GM18861 (cell line): ENCODE data around the gene IFITM1.
"Not testable (repeated sequence)": the region's sequence is repeated elsewhere in the genome, so short reads cannot be mapped to it uniquely, and the experiment has no call there.

Source experiments
- ATAC-seq: cut with Tn5 transposase; IDR thresholded peaks from one replicate; pipeline ENCODE4 v1.9.1; 2021; ENCODE audit not compliant: unreplicated experiment

Gene IFITM1

DNA sequence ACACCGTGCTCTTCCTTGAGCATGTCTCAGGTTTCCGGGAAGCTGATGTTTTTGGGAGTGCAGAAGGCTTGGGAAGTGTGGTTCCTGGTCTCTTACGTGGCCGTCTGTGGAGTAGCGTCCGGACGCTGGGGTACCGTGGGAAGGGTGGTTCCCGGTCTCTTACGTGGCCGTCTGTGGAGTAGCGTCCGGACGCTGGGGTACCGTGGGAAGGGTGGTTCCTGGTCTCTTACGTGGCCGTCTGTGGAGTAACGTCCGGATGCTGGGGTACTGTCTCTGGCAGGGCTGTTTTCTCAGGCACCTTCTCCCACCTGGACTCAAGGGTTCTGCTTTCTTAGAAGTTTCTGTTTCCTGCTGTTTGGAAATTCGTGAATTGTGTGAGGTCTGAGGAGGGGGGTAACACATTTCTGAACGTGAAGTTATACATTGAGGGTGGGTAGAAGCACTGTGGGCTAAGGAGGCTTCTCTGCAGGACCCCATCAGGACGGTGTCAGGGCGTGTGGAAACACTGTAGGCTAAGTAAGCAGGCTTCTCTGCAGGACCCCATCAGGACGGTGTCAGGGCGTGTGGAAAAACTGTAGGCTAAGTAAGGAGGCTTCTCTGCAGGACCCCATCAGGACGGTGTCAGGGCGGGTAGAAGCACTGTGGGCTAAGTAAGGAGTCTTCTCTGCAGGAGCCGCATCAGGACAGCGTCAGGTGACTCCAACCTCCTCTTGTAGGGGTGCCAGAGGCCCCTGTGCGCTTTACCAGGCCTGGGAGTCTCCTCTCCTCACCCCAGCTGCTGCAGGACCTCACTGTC is 12.2 kb downstream of the IFITM1 start:
- ATAC-seq = no peak

GRCh38 chr11:326592-326841 is 12.7 kb downstream of the IFITM1 start:
- ATAC-seq = no peak

GRCh38 chr11:326842-327580 is 13.2 kb downstream of the IFITM1 start:
- ATAC-seq = peak; percentile 55

DNA sequence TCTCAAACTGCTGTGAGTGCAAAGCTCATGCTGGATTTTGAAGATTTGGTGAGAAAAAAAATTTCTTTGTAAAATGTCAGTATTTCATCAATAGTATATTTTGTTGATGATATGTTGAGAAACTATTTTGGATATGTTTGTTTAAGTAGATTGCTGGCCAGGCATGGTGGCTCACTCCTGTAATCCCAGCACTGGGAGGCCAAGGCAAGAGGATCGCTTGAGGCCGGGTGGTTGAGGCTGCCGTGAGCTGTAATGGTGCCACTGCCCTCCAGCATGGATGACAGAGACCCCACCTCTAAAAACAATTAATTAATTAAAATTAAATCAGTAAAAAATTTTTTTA is 13.7 kb downstream of the IFITM1 start:
- ATAC-seq = no peak

DNA sequence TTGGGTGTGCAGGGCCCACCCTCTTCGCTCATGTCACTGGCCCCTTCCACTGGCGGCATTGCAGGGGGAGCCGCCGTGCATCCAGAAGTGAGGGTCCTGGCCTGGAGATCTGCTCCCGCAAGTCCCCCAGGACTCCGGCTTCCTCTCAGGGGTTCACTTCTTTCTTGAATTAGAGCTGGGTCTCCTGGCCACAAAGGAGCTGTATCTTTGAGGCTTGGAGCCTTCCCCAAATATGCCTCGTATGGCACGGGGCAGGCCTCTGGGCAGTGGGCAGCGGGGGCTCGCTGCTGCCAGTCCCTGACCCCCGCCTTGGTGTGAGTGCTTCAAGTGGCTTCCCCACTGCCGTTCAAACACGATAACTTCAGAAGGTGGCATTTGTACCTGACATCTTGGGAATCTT is 14.2 kb downstream of the IFITM1 start:
- ATAC-seq = no peak

- ATAC-seq = not testable (repeated sequence)
These were observed 14.8 kb downstream of the IFITM1 start for GRCh38 chr11:328516-329100.

GRCh38 chr11:329886-330253 is 16.0 kb downstream of the IFITM1 start:
- no peak for ATAC-seq

- ATAC-seq = no peak
These were observed 16.5 kb downstream of the IFITM1 start for GRCh38 chr11:330307-330693.

- no peak for ATAC-seq
These were observed 17.0 kb downstream of the IFITM1 start for GRCh38 chr11:330694-331357.

DNA sequence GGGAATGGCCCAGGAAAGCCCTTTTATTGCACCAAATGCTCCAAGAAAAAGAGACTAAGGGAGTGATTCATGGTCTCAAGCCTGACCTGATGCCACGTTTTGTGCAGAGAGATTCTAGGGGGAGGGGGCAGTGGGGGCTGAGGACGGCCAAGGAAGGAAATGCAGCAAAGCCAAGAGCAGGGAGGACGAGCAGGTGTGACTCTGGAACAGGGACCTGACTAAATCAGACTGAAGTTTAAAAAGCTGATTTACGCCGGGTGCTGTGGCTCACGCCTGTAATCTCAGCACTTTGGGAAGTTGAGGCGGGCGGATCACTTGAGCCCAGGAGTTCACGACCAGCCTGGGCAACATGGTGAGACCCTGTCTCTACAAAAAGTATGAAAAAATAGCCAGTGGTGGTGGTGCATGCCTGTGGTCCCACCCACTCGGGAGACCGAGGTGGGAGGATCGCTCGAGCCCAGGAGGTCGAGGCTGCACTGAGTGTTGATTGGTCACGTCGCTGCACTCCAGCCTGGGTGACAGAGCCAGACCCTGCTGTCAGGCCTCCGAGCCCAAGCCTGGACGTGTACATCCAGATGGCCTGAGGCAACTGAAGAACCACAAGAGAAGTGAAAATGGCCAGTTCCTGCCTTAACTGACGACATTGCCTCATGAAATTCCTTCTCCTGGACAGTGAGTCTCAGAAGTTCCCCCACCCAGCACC is 17.7 kb downstream of the IFITM1 start:
- ATAC-seq = no peak

- no peak for ATAC-seq
These were observed 19.0 kb downstream of the IFITM1 start for GRCh38 chr11:332651-333480.

DNA sequence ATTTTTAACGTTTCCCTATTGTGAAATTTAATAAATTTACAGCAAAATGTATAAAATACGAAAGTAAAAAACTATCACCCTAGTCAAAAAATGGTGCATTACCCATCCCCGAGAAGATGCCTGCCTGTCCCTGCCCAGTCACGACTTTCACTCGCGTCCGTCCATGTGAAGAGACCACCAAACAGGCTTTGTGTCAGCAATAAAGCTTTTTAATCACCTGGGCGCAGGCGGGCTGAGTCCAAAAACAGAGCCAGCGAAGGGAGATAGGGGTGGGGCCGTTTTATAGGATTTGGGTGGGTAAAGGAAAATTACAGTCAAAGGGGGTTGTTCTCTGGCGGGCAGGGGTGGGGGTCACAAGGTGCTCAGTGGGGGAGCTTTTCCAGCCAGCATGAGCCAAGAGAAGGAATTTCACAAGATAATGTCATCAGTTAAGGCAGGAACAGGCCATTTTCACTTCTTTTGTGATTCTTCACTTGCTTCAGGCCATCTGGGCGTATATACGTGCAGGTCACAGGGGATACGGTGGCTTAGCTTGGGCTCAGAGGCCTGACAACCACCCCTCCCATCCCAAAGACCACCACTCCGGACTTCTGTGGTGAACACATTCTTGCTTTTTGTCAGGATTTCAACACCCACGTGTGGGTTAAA is 19.9 kb downstream of the IFITM1 start:
- ATAC-seq = not testable (repeated sequence)

DNA sequence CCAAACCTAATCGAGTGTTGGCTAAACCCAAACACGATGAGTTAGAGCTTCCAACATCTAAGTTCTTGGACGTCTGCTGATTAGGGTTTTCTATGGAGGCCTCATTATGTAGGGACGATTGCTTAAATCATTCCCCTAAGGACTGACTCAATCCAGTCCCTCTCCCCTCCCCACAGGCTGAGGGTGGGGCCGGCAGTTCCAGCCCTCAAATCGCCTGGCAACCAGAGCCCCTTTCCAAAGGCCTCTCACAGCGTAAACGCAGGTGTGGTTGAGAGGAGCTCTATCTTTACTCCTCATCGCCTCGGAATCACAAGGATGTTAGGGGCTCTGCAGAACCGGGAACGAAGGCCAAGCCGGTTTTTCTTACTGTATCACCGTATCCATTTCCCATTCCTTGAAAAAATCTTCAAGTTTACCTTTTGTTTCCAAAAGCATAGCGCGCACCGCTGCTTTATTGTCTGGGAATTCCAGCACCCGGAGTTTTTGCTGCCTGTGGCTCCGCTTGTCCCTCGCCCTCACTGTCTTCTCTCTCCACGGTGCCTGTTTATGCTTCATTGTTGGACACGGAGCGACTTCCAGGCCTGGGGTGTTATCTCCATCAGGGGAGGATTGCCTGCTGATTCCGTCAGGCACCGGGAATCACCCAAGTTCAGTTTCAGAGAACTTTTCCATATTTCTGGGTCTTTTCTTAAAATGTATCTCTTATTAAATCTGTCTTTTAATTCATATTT is 20.6 kb downstream of the IFITM1 start:
- no peak for ATAC-seq

DNA sequence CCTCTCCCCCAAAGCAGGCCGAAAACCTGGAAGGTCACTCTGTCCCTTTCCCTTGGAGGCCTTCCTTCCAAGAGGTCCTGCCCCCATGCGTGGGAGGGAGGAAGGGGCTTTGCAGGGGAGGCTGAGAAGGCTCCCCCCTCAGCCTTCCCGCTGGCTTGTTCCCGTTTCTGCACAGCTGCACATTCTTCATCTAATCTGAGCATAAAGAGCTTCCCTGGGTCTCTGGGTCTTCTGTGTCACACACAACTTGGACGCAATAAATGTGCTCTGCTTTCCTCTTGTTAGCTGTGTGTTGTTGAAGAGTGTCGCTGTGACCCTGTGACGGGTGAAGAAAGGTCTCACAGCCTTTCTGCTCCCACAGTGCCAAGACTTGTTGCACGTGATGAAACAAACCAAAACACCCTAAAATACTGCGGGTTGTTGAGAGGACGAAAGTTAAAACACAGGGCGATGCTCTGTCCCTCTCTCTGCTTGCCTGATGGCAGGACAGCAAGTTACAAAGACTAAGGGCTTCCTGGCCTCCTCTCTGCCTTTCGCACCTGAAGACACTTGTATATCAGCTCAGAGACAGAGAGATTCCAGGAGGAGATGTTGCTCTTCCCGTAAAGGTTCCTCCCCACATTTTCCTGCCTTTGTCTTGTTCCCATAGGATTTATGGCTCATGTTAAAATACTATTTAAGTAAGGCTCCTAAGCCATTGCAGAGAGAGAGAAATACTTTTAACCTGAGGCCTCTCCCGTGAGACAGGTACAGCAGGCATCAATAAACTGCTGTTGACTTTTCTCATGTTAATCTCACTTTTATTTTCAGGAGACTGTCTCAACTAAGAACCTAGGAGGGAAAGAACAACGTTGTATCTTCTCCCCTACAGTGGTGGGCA is 22.2 kb downstream of the IFITM1 start:
- ATAC-seq = no peak

GRCh38 chr11:336659-337198 is 22.9 kb downstream of the IFITM1 start:
- ATAC-seq = no peak

DNA sequence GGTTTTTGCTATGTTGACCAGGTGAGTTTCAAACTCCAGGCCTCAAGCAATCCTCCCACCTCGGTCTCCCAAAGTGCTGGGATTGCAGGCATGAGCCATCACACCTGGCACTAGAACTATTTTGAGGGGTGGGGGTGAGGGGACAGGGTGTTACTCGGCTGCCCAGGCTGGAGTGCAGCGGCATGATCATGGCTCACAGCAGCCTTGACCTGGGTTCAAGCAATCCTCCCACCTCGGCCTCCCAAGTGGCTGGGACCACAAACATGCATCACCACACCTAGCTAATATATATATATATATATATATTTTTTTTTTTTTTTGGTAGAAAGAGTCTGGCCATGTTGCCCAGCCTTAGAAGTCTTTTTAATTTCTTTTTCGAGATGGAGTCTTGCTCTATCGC is 23.9 kb downstream of the IFITM1 start:
- ATAC-seq = no peak

DNA sequence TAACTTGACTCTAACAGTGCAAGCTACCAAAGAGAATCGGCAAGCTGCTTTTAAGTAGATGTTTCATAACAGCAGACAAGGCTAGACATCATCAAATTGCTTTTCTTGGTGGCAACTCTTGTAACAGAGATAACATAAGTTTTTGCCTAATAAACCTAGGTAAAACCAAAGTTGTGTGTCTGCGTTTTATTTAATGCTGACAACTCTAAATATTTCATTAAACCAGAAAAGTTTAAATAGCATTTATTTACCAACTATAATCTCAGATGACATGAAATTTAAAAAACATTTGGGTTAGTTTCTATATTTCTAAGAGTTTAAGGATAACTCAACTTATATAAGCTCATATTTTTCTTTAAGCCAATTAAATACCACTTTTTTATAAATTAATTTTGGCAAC is 26.1 kb downstream of the IFITM1 start:
- ATAC-seq = no peak
